Measurements from ENCODE around the gene CLMP. TPM values are rescaled to one million over a fixed set of nuclear protein-coding genes. Genes with fewer than 3 reads are reported as not detected.

CLMP gene
- total and polyA plus RNA-seq, 9 of the 15 experiments (the other 6 are each of a cell fraction or from before 2014, with no cell fraction given): 0.02 to 0.15 (median 0.03) TPM; not detected in 6

DNA sequence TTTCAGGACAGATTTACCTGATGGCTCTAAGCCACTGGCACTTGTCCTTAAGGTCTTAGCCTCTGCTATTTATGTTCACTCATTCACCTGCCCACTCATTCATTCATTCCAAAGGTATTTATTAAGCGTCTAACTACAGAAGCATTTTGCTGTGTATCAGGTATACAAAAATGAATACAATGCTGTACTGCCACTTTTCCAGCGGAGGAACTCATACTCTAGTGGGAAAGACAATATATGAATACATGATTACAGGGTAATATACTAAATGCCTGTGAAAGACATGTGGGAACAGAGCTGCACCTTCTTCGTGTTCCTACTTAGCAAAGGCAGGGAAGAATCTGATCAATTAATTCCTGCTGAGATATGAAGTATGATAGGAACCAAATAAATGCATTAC lies 43.7 kb downstream of the CLMP start:
- H4K20me1 ChIP-seq (replicated peaks; ENCODE audit: control insufficient read depth, insufficient read depth, low read length): no peaks in the 10 kb centered on the region
- ChIA-PET POLR2A (interaction anchor here (1.2 to 1.3 kb wide), 2 partner anchors 13 to 22 kb away, joined by 3 to 4 read pairs; no protein-coding TSS in a partner anchor), CTCF (ENCODE audit: low intra/inter-chr PET ratio) (no interaction called here)
- BruUV-seq (replicated peaks): no TSS peak
- no peak overlapping the region for H3K9ac ChIP-seq (ENCODE audit: insufficient read depth in 1 of 2, low read depth in 2 of 2, low read length in 2 of 2)
- no peak overlapping the region for H3K4me3 ChIP-seq
- no peak overlapping the region for H3K4me2 ChIP-seq (ENCODE audit: insufficient read depth, low read length)
- in situ Hi-C loops (cut with MboI) (no loop called here), intact Hi-C loops (cut with micrococcal nuclease) (no loop called here)
- no peak overlapping the region for H2AFZ ChIP-seq (ENCODE audit: low read depth, low read length)
- H3K27me3 ChIP-seq (ENCODE audit: control insufficient read depth in 2 of 2, insufficient read depth in 2 of 2, low read length in 2 of 2): peaks cover under 1 to 16% of the 10 kb centered on the region in 2 experiments; a peak in 4 of 5 replicates
- H3K36me3 ChIP-seq (ENCODE audit: control insufficient read depth, insufficient read depth, low read length): no peaks in the 10 kb centered on the region
- H3K9me1 ChIP-seq (ENCODE audit: control insufficient read depth, insufficient read depth, low read length): no peaks in the 10 kb centered on the region
- H3K4me1 ChIP-seq (replicated peaks in 1 of 2; ENCODE audit: control insufficient read depth in 2 of 2, insufficient read depth in 2 of 2, low read length in 2 of 2): no peaks in the 10 kb centered on the region
- FAIRE-seq (no peak), DNase-seq (ENCODE audit: extremely low read depth in 1 of 4, low spot score in 3 of 4) (no peak), ATAC-seq (no peak)
- no peaks in the 10 kb centered on the region for H3K9me3 ChIP-seq (replicated peaks; ENCODE audit: control insufficient read depth, insufficient read depth, low read depth, low read length)
- no peaks in the 10 kb centered on the region for H3K79me2 ChIP-seq (ENCODE audit: control insufficient read depth, insufficient read depth, low read length)
- no peak overlapping the region for H3K27ac ChIP-seq (ENCODE audit: extremely low read depth, low read depth, low read length)
- 2% methylated on average over 3 of the region's 3 CpGs for WGBS (ENCODE audit: insufficient coverage, low coverage, missing lambda C conversion rate)
- TF ChIP-seq SIX5 (IDR thresholded peaks at IDR 0.05; ENCODE audit: borderline replicate concordance in 1 of 2, insufficient read depth in 1 of 2, low read depth in 1 of 2, low read length in 2 of 2) (no peak), RFX1 (IDR thresholded peaks at IDR 0.05) (no peak), ESRRA (IDR thresholded peaks at IDR 0.05; ENCODE audit: borderline replicate concordance, low read depth) (no peak), HDAC6 (IDR thresholded peaks at IDR 0.05; ENCODE audit: low read depth, low read length) (no peak), PCBP1 (IDR thresholded peaks at IDR 0.05; ENCODE audit: low read depth, low read length, poor library complexity, severe bottlenecking) (no peak), TGIF2 (CRISPR knock-in tag; IDR thresholded peaks at IDR 0.05) (no peak), C11orf30 (IDR thresholded peaks at IDR 0.05; ENCODE audit: low read depth) (no peak), TBL1XR1 (IDR thresholded peaks at IDR 0.05; ENCODE audit: low read length in 2 of 2) (no peak), ZNF282 (CRISPR knock-in tag; IDR thresholded peaks at IDR 0.05) (no peak), ZBTB7A (IDR thresholded peaks at IDR 0.05; ENCODE audit: borderline replicate concordance, control insufficient read depth, low read depth, low read length) (no peak), MIER1 (IDR thresholded peaks at IDR 0.05; ENCODE audit: low read depth) (no peak), RFX7 (CRISPR knock-in tag; IDR thresholded peaks at IDR 0.05) (no peak)
- TF ChIP-seq, protein P1, sequence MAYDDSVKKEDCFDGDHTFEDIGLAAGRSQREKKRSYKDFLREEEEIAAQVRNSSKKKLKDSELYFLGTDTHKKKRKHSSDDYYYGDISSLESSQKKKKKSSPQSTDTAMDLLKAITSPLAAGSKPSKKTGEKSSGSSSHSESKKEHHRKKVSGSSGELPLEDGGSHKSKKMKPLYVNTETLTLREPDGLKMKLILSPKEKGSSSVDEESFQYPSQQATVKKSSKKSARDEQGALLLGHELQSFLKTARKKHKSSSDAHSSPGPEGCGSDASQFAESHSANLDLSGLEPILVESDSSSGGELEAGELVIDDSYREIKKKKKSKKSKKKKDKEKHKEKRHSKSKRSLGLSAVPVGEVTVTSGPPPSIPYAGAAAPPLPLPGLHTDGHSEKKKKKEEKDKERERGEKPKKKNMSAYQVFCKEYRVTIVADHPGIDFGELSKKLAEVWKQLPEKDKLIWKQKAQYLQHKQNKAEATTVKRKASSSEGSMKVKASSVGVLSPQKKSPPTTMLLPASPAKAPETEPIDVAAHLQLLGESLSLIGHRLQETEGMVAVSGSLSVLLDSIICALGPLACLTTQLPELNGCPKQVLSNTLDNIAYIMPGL (CRISPR knock-in tag; IDR thresholded peaks at IDR 0.05): no peak
- TF ChIP-seq, protein P2, sequence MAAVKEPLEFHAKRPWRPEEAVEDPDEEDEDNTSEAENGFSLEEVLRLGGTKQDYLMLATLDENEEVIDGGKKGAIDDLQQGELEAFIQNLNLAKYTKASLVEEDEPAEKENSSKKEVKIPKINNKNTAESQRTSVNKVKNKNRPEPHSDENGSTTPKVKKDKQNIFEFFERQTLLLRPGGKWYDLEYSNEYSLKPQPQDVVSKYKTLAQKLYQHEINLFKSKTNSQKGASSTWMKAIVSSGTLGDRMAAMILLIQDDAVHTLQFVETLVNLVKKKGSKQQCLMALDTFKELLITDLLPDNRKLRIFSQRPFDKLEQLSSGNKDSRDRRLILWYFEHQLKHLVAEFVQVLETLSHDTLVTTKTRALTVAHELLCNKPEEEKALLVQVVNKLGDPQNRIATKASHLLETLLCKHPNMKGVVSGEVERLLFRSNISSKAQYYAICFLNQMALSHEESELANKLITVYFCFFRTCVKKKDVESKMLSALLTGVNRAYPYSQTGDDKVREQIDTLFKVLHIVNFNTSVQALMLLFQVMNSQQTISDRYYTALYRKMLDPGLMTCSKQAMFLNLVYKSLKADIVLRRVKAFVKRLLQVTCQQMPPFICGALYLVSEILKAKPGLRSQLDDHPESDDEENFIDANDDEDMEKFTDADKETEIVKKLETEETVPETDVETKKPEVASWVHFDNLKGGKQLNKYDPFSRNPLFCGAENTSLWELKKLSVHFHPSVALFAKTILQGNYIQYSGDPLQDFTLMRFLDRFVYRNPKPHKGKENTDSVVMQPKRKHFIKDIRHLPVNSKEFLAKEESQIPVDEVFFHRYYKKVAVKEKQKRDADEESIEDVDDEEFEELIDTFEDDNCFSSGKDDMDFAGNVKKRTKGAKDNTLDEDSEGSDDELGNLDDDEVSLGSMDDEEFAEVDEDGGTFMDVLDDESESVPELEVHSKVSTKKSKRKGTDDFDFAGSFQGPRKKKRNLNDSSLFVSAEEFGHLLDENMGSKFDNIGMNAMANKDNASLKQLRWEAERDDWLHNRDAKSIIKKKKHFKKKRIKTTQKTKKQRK (IDR thresholded peaks at IDR 0.05; ENCODE audit: borderline replicate concordance, low read depth, low read length): no peak
- TF ChIP-seq, protein P3, sequence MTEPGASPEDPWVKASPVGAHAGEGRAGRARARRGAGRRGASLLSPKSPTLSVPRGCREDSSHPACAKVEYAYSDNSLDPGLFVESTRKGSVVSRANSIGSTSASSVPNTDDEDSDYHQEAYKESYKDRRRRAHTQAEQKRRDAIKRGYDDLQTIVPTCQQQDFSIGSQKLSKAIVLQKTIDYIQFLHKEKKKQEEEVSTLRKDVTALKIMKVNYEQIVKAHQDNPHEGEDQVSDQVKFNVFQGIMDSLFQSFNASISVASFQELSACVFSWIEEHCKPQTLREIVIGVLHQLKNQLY (CRISPR knock-in tag; conservative IDR thresholded peaks at IDR 0.05): no peak

Measured in K562 (cell line).